HepG2 (cell line): Measurements from ENCODE around the gene GUCY2D. TPM values are rescaled to one million over a fixed set of nuclear protein-coding genes. Genes with fewer than 3 reads are reported as not detected.
A peak's percentile ranks its signal among the peaks of the same experiment; 100 is the strongest.

Experiments
- DNMT3B ChIP-seq: conservative IDR thresholded peaks from 2 replicates; pipeline ENCODE4 v1.6.1; 2016; ENCODE audit warnings: missing biosample characterization, control low read depth
- ELF3 ChIP-seq: IDR thresholded peaks from 2 replicates; pipeline ENCODE4 v1.6.1; 2016; ENCODE audit warnings: missing genetic modification reagents, missing compliant biosample characterization
- KDM3A ChIP-seq: IDR thresholded peaks from 2 replicates; pipeline ENCODE4 v1.6.1; 2018; ENCODE audit warnings: low read depth, missing compliant biosample characterization
- NFKB2 ChIP-seq: sonication (generic); formaldehyde crosslinking; IDR thresholded peaks from 2 replicates; pipeline ENCODE4 v1.4.0; 2020; ENCODE audit warnings: missing genetic modification reagents, borderline replicate concordance
- NR1H2 ChIP-seq: sonication (generic); formaldehyde crosslinking; IDR thresholded peaks from 2 replicates; pipeline ENCODE4 v1.8.1; 2022; ENCODE audit warnings: low read depth, missing genetic modification reagents, borderline replicate concordance
- POLR2G ChIP-seq: fragments of 200-400 bp; formaldehyde crosslinking; IDR thresholded peaks from 2 replicates; pipeline ENCODE4 v1.6.1; 2018; ENCODE audit warnings: mild to moderate bottlenecking, low read depth, low read length, moderate library complexity
- SAP130 ChIP-seq: IDR thresholded peaks from 2 replicates; pipeline ENCODE4 v1.6.1; 2016; ENCODE audit warnings: low read depth
- SP4 ChIP-seq: sonication (generic); formaldehyde crosslinking; IDR thresholded peaks from 2 replicates; pipeline ENCODE4 v1.8.1; 2023; ENCODE audit warnings: mild to moderate bottlenecking, missing genetic modification reagents
- SRY ChIP-seq: sonication (generic); formaldehyde crosslinking; IDR thresholded peaks from 2 replicates; pipeline ENCODE4 v1.8.0; 2022; ENCODE audit warnings: mild to moderate bottlenecking, missing genetic modification reagents
- STAG1 ChIP-seq: sonication (generic); formaldehyde crosslinking; IDR thresholded peaks from 2 replicates; pipeline ENCODE4 v1.4.0; 2020; ENCODE audit warnings: missing genetic modification reagents
- ZNF264 ChIP-seq: sonication (generic); formaldehyde crosslinking; IDR thresholded peaks from 2 replicates; pipeline ENCODE4 v1.4.0; 2020; ENCODE audit warnings: missing genetic modification reagents
- ZNF282 ChIP-seq: fragments of 450-650 bp; IDR thresholded peaks from 2 replicates; pipeline ENCODE4 v1.6.1; 2018; ENCODE audit not compliant: partially characterized antibody
- ZNF296 ChIP-seq: sonication (generic); formaldehyde crosslinking; conservative IDR thresholded peaks from 2 replicates; pipeline ENCODE4 v1.5.0; 2020; ENCODE audit warnings: mild to moderate bottlenecking, missing genetic modification reagents
- ZNF556 ChIP-seq: sonication (generic); formaldehyde crosslinking; IDR thresholded peaks from 2 replicates; pipeline ENCODE4 v1.4.0; 2020; ENCODE audit warnings: mild to moderate bottlenecking, missing genetic modification reagents, borderline replicate concordance
- ZNF781 ChIP-seq: sonication (generic); formaldehyde crosslinking; IDR thresholded peaks from 2 replicates; pipeline ENCODE4 v1.5.1; 2020; ENCODE audit warnings: borderline replicate concordance, mild to moderate bottlenecking, missing genetic modification reagents; ENCODE audit errors: not compliant biosample characterization
- polyA plus RNA-seq, 8 experiments: library from polyadenylated mRNA; depleted of rRNA in 3 of 8; stranded (reverse) in 7 of 8; unstranded in 1 of 8; fragments of >200 nt; fragmentation: Illumina TruSeq in 4 of 8; extraction: Trizol in 4 of 8; gene quantifications; 2 replicates each; pipeline versions ENCODE4 v1.2.1 to v1.2.3, GENCODE V29; 2011 to 2016; ENCODE audit warnings: low read depth in 4 of 8, missing spikeins in 1 of 8, mixed read lengths in 1 of 8; ENCODE audit not compliant: insufficient read depth in 1 of 8
- total RNA-seq, 5 experiments: library from RNA; depleted of rRNA; stranded (reverse); fragments of >200 nt; fragmentation: Illumina TruSeq; extraction: Trizol; gene quantifications; 2 replicates each; pipeline ENCODE4 v1.2.3, GENCODE V29; 2016; ENCODE audit warnings: low read depth in 1 of 5
- TF ChIP-seq, protein P1 (sequence below): sonication (generic); formaldehyde crosslinking; IDR thresholded peaks from 2 replicates; pipeline ENCODE4 v1.4.0; 2020; ENCODE audit warnings: missing genetic modification reagents, low read depth, mild to moderate bottlenecking, borderline replicate concordance
- TF ChIP-seq, protein P2 (sequence below): IDR thresholded peaks from 2 replicates; pipeline ENCODE4 v1.6.1; 2016; ENCODE audit warnings: mild to moderate bottlenecking, missing biosample characterization, missing genetic modification reagents
- TF ChIP-seq, protein P3 (sequence below): sonication (generic); formaldehyde crosslinking; IDR thresholded peaks from 2 replicates; pipeline ENCODE4 v1.4.0; 2020; ENCODE audit warnings: mild to moderate bottlenecking, missing genetic modification reagents
- TF ChIP-seq, protein P4 (sequence below): sonication (generic); formaldehyde crosslinking; IDR thresholded peaks from 2 replicates; pipeline ENCODE4 v1.4.0; 2020; ENCODE audit warnings: missing genetic modification reagents

Gene GUCY2D
- total and polyA plus RNA-seq, 2 of the 13 experiments (the other 11 are each of a cell fraction or from before 2014, with no cell fraction given), result not detected

DNA sequence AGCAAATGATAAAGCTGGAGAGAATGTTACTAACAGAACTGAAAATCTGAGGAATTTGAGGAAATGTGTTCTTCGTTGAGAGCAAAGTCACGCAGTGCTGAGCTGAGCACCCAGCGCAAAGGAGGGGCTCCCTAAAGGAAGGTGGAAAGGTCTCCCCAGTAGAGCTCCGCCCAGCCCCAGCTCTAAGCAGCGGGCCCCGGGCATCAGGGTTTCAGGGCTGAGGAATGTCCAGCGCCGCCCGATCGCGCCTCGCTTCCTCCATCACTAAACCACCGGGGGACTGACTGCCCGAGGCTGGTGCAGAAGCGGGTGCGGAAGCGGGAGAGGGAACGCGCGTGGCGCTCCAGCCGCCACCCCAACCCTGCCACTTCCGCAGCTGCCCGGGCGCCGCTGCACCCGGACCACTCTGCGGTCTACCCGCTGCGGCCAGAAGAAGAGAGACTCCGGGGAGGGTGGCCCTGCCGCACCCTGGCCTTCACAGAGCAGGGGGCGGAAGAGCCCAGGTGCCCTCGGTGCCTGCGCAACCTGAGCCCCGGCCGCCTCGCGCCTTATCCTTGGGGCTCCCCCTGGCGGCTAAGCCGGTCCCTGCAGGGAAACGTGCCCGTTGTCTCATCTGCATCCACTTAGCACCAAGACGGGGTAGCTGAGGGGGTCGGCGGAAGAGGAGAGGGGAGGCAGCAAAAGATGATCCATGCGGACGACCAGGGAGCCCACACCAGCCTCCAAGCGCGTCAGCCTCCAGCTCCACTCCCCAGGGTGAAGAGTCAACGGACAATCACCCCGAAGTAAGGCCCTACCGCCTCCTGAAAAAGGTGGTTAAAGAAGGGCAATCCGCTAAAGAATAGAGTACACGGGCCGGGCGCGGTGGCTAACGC is 12.4 kb upstream of the GUCY2D start (continued):
- TF ChIP-seq, protein P1, sequence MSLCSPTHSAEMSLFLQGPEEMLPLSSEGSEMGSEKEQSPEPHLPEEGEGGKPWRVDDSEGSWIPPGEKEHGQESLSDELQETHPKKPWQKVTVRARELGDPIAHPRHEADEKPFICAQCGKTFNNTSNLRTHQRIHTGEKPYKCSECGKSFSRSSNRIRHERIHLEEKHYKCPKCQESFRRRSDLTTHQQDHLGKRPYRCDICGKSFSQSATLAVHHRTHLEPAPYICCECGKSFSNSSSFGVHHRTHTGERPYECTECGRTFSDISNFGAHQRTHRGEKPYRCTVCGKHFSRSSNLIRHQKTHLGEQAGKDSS (CRISPR knock-in tag), result peak; percentile 32; the same call in 1 of the 2 replicates
- TF ChIP-seq SP4 (CRISPR knock-in tag) (peak; percentile 63), NFKB2 (CRISPR knock-in tag) (peak; percentile 69; the same call in 1 of the 2 replicates), ZNF556 (CRISPR knock-in tag) (peak; percentile 71; the same call in 1 of the 2 replicates), ZNF282 (no peak), ZNF264 (CRISPR knock-in tag) (0 out of 2 replicates have a peak, but pooled peaks have one; percentile 22), STAG1 (CRISPR knock-in tag) (peak; percentile 69), ZNF781 (CRISPR knock-in tag) (peak; percentile 83), ELF3 (CRISPR knock-in tag) (0 out of 2 replicates have a peak, but pooled peaks have one; percentile 15), SAP130 (CRISPR knock-in tag) (peak; percentile 54), NR1H2 (no peak), DNMT3B (no peak), KDM3A (CRISPR knock-in tag) (peak; percentile 62; the same call in 1 of the 2 replicates), POLR2G (peak; percentile 43; the same call in 1 of the 2 replicates), ZNF296 (CRISPR knock-in tag) (no peak), SRY (CRISPR knock-in tag) (peak; percentile 40)
- TF ChIP-seq, protein P2, sequence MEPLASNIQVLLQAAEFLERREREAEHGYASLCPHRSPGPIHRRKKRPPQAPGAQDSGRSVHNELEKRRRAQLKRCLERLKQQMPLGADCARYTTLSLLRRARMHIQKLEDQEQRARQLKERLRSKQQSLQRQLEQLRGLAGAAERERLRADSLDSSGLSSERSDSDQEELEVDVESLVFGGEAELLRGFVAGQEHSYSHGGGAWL (CRISPR knock-in tag), result peak; percentile 44; the same call in 1 of the 2 replicates
- TF ChIP-seq, protein P3, sequence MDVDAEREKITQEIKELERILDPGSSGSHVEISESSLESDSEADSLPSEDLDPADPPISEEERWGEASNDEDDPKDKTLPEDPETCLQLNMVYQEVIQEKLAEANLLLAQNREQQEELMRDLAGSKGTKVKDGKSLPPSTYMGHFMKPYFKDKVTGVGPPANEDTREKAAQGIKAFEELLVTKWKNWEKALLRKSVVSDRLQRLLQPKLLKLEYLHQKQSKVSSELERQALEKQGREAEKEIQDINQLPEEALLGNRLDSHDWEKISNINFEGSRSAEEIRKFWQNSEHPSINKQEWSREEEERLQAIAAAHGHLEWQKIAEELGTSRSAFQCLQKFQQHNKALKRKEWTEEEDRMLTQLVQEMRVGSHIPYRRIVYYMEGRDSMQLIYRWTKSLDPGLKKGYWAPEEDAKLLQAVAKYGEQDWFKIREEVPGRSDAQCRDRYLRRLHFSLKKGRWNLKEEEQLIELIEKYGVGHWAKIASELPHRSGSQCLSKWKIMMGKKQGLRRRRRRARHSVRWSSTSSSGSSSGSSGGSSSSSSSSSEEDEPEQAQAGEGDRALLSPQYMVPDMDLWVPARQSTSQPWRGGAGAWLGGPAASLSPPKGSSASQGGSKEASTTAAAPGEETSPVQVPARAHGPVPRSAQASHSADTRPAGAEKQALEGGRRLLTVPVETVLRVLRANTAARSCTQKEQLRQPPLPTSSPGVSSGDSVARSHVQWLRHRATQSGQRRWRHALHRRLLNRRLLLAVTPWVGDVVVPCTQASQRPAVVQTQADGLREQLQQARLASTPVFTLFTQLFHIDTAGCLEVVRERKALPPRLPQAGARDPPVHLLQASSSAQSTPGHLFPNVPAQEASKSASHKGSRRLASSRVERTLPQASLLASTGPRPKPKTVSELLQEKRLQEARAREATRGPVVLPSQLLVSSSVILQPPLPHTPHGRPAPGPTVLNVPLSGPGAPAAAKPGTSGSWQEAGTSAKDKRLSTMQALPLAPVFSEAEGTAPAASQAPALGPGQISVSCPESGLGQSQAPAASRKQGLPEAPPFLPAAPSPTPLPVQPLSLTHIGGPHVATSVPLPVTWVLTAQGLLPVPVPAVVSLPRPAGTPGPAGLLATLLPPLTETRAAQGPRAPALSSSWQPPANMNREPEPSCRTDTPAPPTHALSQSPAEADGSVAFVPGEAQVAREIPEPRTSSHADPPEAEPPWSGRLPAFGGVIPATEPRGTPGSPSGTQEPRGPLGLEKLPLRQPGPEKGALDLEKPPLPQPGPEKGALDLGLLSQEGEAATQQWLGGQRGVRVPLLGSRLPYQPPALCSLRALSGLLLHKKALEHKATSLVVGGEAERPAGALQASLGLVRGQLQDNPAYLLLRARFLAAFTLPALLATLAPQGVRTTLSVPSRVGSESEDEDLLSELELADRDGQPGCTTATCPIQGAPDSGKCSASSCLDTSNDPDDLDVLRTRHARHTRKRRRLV (CRISPR knock-in tag), result no peak
- TF ChIP-seq, protein P4, sequence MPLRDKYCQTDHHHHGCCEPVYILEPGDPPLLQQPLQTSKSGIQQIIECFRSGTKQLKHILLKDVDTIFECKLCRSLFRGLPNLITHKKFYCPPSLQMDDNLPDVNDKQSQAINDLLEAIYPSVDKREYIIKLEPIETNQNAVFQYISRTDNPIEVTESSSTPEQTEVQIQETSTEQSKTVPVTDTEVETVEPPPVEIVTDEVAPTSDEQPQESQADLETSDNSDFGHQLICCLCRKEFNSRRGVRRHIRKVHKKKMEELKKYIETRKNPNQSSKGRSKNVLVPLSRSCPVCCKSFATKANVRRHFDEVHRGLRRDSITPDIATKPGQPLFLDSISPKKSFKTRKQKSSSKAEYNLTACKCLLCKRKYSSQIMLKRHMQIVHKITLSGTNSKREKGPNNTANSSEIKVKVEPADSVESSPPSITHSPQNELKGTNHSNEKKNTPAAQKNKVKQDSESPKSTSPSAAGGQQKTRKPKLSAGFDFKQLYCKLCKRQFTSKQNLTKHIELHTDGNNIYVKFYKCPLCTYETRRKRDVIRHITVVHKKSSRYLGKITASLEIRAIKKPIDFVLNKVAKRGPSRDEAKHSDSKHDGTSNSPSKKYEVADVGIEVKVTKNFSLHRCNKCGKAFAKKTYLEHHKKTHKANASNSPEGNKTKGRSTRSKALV (CRISPR knock-in tag), result peak; percentile 53; the same call in 1 of the 2 replicates
